Limb (tissue), 2 donors: Measurements from ENCODE around the gene YY2.
"Not testable (repeated sequence)": the region's sequence is repeated elsewhere in the genome, so short reads cannot be mapped to it uniquely, and the experiment has no call there.

Experiments
- DNase-seq, 2 donors: peaks; one replicate each; pipeline ENCODE4 v3.0.0-alpha.2; 2016; ENCODE audit errors: extremely low spot score in 2 of 2

The YY2 gene

GRCh38 chrX:21874182-21874581 lies 18.4 kb downstream of the YY2 start:
- DNase-seq: not testable (repeated sequence)

DNA sequence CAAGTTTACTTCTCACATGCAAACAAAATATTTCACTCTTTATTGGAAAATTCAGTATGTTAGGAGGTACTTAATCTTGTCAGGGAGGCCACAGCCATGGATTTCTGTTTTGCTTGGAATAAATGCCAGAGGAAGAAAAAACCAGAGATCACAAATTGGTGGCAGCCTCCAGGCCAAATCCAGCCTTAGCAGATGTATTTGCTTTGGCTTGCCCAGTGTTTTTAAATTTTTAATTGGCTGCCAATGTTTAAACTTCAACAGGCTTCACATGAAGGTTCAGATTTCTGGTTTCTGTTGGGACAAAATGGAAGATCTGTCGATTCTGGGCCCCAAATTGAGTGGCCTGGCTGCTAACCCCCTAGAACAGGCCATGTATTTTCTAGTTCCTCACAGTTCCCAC lies 19.2 kb downstream of the YY2 start:
- no peak for DNase-seq

DNA sequence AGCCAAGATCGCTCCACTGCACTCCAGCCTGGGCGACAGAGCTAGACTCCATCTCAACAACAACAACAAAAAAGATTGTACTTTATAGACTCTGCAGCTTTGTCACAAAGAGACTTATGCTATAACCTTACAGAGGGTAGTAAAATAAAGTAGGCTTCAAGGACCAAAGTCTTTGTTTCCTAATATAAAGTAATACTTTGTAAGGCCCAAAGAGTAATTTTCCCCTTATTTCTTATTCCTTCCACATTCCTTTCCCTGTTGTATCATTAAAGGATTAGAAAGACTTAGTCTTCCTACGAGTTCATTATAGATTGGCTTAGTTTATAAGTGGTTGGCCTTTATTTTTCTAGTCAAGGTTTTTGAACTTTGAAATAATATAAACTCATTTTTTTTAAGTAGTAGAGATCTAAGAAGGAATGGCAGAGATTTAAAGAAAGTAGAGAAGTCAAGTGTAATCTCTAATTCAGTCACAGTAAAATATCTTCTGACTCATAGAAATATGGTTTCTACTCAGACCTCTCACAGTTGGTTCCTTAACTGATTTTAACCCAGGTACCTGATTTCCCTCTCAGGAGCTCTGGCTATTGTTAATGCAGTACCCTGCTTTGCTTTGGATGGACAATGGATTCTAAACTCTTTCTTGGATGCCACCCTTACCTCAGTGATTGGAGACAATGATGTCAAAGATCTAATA lies 26.2 kb downstream of the YY2 start:
- DNase-seq: no peak

- DNase-seq: no peak
Observed at GRCh38 chrX:21883258-21883657, 27.5 kb downstream of the YY2 start.

DNA sequence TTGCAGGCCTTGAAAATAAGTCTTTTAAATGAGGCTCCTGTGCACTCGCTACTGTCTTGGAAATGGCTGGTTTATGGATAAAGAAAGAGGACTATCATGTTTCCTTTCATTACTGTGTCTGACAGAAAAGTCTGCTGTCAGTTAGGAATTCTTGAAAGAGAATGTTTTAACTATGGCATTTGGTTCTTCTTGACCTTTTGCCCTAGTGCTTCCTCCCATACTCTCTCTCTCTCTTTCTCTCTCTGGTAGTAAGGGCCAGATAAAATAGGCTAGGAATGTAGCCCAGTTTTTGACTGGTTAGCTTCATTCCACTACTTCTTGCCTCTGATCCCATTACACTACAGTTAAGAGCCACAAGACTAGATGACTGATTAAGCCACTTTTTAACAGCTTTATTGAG lies 29.8 kb downstream of the YY2 start:
- no peak for DNase-seq

DNA sequence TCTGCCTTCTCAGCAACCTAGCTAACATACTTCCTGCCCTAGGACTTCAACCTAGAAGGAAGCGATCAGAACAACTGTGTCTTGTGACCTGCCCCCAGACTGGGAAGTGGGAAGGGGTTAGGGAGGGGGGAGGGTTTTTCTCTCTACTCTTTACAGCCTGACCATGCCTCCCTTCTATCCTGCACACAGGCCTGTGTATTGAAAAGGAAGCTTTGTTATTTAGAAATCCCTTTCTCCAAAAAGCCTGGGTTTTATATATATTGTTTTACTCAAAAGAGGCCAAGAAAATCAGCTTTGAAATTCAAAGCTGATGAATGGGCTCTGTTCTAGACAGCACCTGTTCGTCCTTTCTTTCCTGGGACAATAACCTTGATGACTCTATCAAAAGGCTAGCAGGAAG lies 49.5 kb downstream of the YY2 start:
- DNase-seq: no peak

DNA sequence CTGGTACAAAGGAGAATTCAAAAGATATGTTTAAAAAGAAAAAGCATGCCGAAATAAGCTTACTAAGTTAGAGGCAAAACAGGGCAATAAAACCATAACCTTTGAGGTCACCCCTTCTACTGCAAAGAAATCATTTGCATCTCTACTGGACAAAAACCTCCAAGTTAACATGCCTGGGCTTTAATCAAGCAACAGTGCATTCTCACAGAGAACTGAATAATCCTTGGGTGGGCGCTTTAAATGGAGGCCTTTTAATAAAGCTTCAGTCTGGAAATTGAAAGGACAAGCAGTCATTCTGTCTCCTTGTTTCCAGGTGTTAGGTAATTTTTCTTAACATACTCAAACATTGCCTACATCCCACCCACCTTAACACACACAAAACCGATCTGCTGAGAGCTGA lies 50.2 kb downstream of the YY2 start:
- no peak for DNase-seq

DNA sequence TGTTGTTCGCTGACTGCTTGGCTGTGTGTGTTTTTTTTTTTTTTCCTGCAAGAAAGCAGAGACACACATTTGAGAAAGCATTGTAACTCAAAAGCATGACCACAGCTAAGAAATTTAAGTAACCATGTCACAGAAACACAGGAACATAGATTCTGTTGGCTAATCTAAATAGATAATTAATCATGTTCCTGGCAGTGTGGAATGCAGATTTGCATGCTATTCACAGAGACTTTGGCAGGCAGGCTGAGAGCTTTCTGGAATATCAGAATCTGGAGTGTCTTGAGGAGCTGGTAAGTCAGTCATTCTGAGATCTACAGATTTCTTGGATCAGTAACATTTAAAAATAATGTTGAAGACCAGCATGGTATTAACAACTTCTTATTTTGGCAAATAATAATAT lies 51.5 kb downstream of the YY2 start:
- DNase-seq: no peak
